CD4-positive, CD25-positive, alpha-beta regulatory T cell (primary cell): ENCODE measurements around the gene BMS1. TPM values are rescaled to one million over a fixed set of nuclear protein-coding genes. Genes with fewer than 3 reads are reported as not detected.
"Not testable (repeated sequence)": the region's sequence is repeated elsewhere in the genome, so short reads cannot be mapped to it uniquely, and the experiment has no call there.

Experiments used
- ATAC-seq, 2 donors: fragments of 150-1000 bp; cut with Tn5 transposase; one replicate each; pipeline ENCODE4 v1.10.0; 2021; ENCODE audit warnings: low read depth in 2 of 2, moderate number of reproducible peaks in 2 of 2, moderate library complexity in 1 of 2
- DNase-seq, 3 donors: peaks; one replicate each; pipeline versions ENCODE4 v3.0.0 to v3.0.0-alpha.2; 2012 to 2022; ENCODE audit warnings: mixed read lengths in 1 of 3
- H3K27ac ChIP-seq: one replicate; pipeline ENCODE4 v1.7.0; 2013; ENCODE audit warnings: mild to moderate bottlenecking, low read length; ENCODE audit not compliant: insufficient read depth, poor library complexity, severe bottlenecking
- H3K27me3 ChIP-seq: one replicate; pipeline ENCODE4 v1.7.0; 2013; ENCODE audit warnings: low read length; ENCODE audit not compliant: control insufficient read depth, insufficient read depth
- H3K36me3 ChIP-seq: one replicate; pipeline ENCODE4 v1.7.0; 2013; ENCODE audit warnings: mild to moderate bottlenecking, low read length, moderate library complexity; ENCODE audit not compliant: control insufficient read depth, insufficient read depth
- H3K4me1 ChIP-seq: 2 replicates; pipeline ENCODE4 v1.7.0; 2013; ENCODE audit warnings: mild to moderate bottlenecking, low read length; ENCODE audit not compliant: insufficient read depth, control insufficient read depth, poor library complexity, severe bottlenecking
- H3K4me3 ChIP-seq: one replicate; pipeline ENCODE4 v1.7.0; 2013; ENCODE audit warnings: low read depth, mild to moderate bottlenecking, low read length, moderate library complexity
- H3K9me3 ChIP-seq, 2 experiments: 1 replicate in 1 of 2; 2 replicates in 1 of 2; pipeline ENCODE4 v1.7.0; 2013; ENCODE audit warnings: low read length in 2 of 2, mild to moderate bottlenecking in 1 of 2, moderate library complexity in 1 of 2; ENCODE audit not compliant: control insufficient read depth in 2 of 2
- H3K27ac Mint-ChIP-seq, 3 donors: one replicate each; pipeline ENCODE4 v1.8.0; 2020 to 2022; ENCODE audit warnings: mild to moderate bottlenecking in 3 of 3, mixed read lengths in 3 of 3, moderate library complexity in 2 of 3
- H3K27me3 Mint-ChIP-seq: one replicate; pipeline ENCODE4 v1.8.0; 2022; ENCODE audit warnings: mild to moderate bottlenecking, mixed read lengths
- H3K36me3 Mint-ChIP-seq: one replicate; pipeline ENCODE4 v1.8.0; 2020; ENCODE audit warnings: mixed read lengths
- H3K4me1 Mint-ChIP-seq, 4 donors: one replicate each; pipeline ENCODE4 v1.8.0; 2020 to 2022; ENCODE audit warnings: mixed read lengths in 4 of 4, mild to moderate bottlenecking in 1 of 4
- H3K4me3 Mint-ChIP-seq, 4 donors: one replicate each; pipeline ENCODE4 v1.8.0; 2020 to 2022; ENCODE audit warnings: mild to moderate bottlenecking in 4 of 4, mixed read lengths in 4 of 4, moderate library complexity in 3 of 4
- H3K9me3 Mint-ChIP-seq, 7 donors: one replicate each; pipeline ENCODE4 v1.8.0; 2020 to 2022; ENCODE audit warnings: mixed read lengths in 7 of 7, mild to moderate bottlenecking in 3 of 7, moderate library complexity in 2 of 7
- polyA plus RNA-seq, 4 donors: library from polyadenylated mRNA; unstranded; fragments of 300-500 nt; fragmentation: Illumina TruSeq; gene quantifications; one replicate each; pipeline ENCODE4 v1.2.3, GENCODE V29; 2021
- total RNA-seq: library from RNA; stranded (reverse); gene quantifications from one replicate; pipeline ENCODE4 v1.2.3, GENCODE V29; 2022

Gene BMS1
- total and polyA plus RNA-seq, 5 donors from 2014 or later, result 8.6 to 11.7 (median 10.7) TPM

DNA sequence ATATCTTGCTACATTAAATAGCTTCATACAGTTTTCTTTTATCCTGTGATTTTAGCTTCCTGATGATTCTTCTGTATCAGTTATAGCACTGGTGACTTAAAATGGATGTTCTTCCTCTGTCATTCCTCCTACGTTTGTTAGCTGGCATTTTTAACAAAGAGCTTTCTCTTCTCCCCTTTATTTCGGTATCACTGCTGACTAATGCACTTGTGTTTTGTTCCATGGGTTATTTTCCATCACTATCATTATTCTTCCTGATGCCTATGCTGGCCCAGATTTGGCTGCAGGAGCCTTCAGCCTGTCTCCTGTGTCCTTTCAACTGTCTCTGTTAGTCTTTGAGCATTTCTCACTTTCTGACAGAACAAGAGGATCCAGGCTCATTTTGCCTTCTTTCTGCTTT lies 13.1 kb downstream of the BMS1 start:
- Mint-ChIP-seq H3K36me3 (peaks cover 88% of the 10 kb centered on the region), H3K9me3 (no peaks in the 10 kb centered on the region), H3K4me3 (peak overlapping the region in 1 of 4 donors; percentile 82), H3K27ac (no peak overlapping the region), H3K27me3 (no peaks in the 10 kb centered on the region), H3K4me1 (peaks cover 1 to 22% (median 7%) of the 10 kb centered on the region in 4 donors)
- peaks cover 94% of the 10 kb centered on the region for H3K36me3 ChIP-seq
- no peaks in the 10 kb centered on the region for H3K4me1 ChIP-seq
- ATAC-seq (no peak), DNase-seq (no peak)
- no peaks in the 10 kb centered on the region for H3K9me3 ChIP-seq
- no peaks in the 10 kb centered on the region for H3K27me3 ChIP-seq
- H3K4me3 ChIP-seq, result no peak overlapping the region
- H3K27ac ChIP-seq, result no peak overlapping the region

DNA sequence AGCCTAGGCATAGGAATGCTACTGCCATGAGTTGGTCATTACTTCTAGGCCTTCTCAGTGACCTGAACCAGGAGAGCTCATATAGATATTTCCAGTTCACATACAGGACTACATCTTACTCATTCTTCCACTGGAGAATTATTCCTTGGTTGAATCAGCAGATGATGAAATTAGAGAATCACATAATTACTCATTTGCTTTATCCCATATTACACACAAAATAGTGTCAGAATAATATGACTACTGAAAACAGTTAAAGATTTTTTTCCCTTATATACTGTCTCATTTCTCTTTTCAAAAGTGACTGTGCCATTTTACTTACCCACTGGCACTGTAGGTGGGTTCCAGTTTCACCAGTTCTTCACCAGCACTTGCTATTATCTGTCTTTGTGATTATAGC lies 18.5 kb downstream of the BMS1 start:
- Histone ChIP-seq H3K4me3 (no peak overlapping the region), H3K9me3 (no peaks in the 10 kb centered on the region), H3K27ac (no peak overlapping the region), H3K4me1 (no peaks in the 10 kb centered on the region), H3K27me3 (no peaks in the 10 kb centered on the region), H3K36me3 (peaks cover 88% of the 10 kb centered on the region)
- Mint-ChIP-seq H3K27me3 (no peaks in the 10 kb centered on the region), H3K27ac (no peak overlapping the region), H3K4me1 (peaks cover 3 to 24% (median 9%) of the 10 kb centered on the region in 4 donors), H3K9me3 (no peaks in the 10 kb centered on the region), H3K36me3 (peaks cover 63% of the 10 kb centered on the region), H3K4me3 (no peak overlapping the region)
- ATAC-seq (no peak), DNase-seq (no peak)

- H3K36me3 ChIP-seq, result peaks cover 80% of the 10 kb centered on the region
- no peak overlapping the region for H3K27ac ChIP-seq
- no peaks in the 10 kb centered on the region for H3K27me3 Mint-ChIP-seq
- no peak for ATAC-seq
- H3K9me3 ChIP-seq, result no peaks in the 10 kb centered on the region
- H3K27me3 ChIP-seq, result no peaks in the 10 kb centered on the region
- H3K4me1 ChIP-seq, result no peaks in the 10 kb centered on the region
- no peak overlapping the region for H3K4me3 ChIP-seq
- peaks cover 55% of the 10 kb centered on the region for H3K36me3 Mint-ChIP-seq
- DNase-seq, result no peak
- H3K27ac Mint-ChIP-seq, result peak overlapping the region in 1 of 3 donors; percentile 7
- H3K4me1 Mint-ChIP-seq, result peaks cover 3 to 20% (median 5%) of the 10 kb centered on the region in 4 donors
- no peaks in the 10 kb centered on the region for H3K9me3 Mint-ChIP-seq
- no peak overlapping the region for H3K4me3 Mint-ChIP-seq
Measured at GRCh38 chr10:42802876-42803275, 20.3 kb downstream of the BMS1 start.

DNA sequence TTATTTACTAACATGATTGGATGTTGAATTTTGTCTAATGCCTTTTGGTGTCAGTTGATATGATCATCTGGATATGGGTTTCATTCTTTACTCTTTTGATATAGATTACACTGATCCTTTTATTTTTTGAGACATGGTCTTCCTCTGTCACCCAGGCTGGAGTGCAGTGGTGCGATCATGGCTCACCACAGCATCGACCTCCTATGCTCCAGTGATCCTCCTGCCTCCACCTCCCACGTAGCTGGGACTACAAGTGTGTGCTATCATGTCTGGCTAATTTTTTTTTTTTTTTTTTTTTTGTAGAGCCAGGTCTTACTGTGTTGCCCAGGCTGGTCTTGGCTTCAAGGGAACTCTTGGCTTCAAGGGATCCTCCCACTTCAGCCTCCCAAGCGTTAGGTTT lies 27.1 kb downstream of the BMS1 start:
- Histone ChIP-seq H3K4me1 (no peaks in the 10 kb centered on the region), H3K27me3 (no peaks in the 10 kb centered on the region), H3K36me3 (peaks cover 65% of the 10 kb centered on the region), H3K27ac (no peak overlapping the region), H3K9me3 (no peaks in the 10 kb centered on the region), H3K4me3 (no peak overlapping the region)
- Mint-ChIP-seq H3K4me1 (peaks cover 23 to 31% (median 28%) of the 10 kb centered on the region in 4 donors), H3K36me3 (peaks cover 63% of the 10 kb centered on the region), H3K27ac (peak overlapping the region in 1 of 3 donors; percentile 20), H3K27me3 (no peaks in the 10 kb centered on the region), H3K4me3 (no peak overlapping the region), H3K9me3 (peaks cover 0 to 13% (median 1%) of the 10 kb centered on the region in 7 donors)
- no peak for DNase-seq
- ATAC-seq, result no peak

GRCh38 chr10:42812028-42812427 lies 29.4 kb downstream of the BMS1 start:
- DNase-seq (no peak), ATAC-seq (no peak)
- H3K36me3 ChIP-seq, result peaks cover 61% of the 10 kb centered on the region
- H3K27me3 Mint-ChIP-seq, result no peaks in the 10 kb centered on the region
- no peaks in the 10 kb centered on the region for H3K9me3 ChIP-seq
- no peaks in the 10 kb centered on the region for H3K27me3 ChIP-seq
- peaks cover 0 to 13% (median 4%) of the 10 kb centered on the region in 7 donors for H3K9me3 Mint-ChIP-seq
- H3K27ac ChIP-seq, result no peak overlapping the region
- no peak overlapping the region for H3K27ac Mint-ChIP-seq
- no peak overlapping the region for H3K4me3 ChIP-seq
- H3K4me1 ChIP-seq, result no peaks in the 10 kb centered on the region
- H3K4me1 Mint-ChIP-seq, result peaks cover 22 to 36% (median 28%) of the 10 kb centered on the region in 4 donors
- H3K36me3 Mint-ChIP-seq, result peaks cover 65% of the 10 kb centered on the region
- H3K4me3 Mint-ChIP-seq, result no peak overlapping the region

- H3K4me1 ChIP-seq, H3K27me3 Mint-ChIP-seq, H3K27ac Mint-ChIP-seq, DNase-seq, H3K27me3 ChIP-seq, ATAC-seq, H3K9me3 ChIP-seq, H3K4me3 ChIP-seq, H3K27ac ChIP-seq: not testable (repeated sequence)
- Mint-ChIP-seq H3K36me3 (peaks cover 68% of the 10 kb centered on the region), H3K4me1 (peaks cover 16 to 36% (median 21%) of the 10 kb centered on the region in 4 donors), H3K4me3 (peak overlapping the region in 1 of 4 donors; percentile 58), H3K9me3 (peaks cover 0 to 13% (median 4%) of the 10 kb centered on the region in 7 donors)
- peaks cover 64% of the 10 kb centered on the region for H3K36me3 ChIP-seq
Measured at GRCh38 chr10:42813989-42814687, 31.5 kb downstream of the BMS1 start.

GRCh38 chr10:42816334-42816733 lies 33.7 kb downstream of the BMS1 start:
- not testable (repeated sequence) for H3K4me1 ChIP-seq, H3K9me3 ChIP-seq, H3K27ac ChIP-seq, H3K4me3 Mint-ChIP-seq, H3K4me3 ChIP-seq, H3K27me3 Mint-ChIP-seq, DNase-seq, ATAC-seq, H3K27ac Mint-ChIP-seq, H3K27me3 ChIP-seq
- peaks cover 16 to 27% (median 22%) of the 10 kb centered on the region in 4 donors for H3K4me1 Mint-ChIP-seq
- H3K9me3 Mint-ChIP-seq, result peaks cover 0 to 13% (median 4%) of the 10 kb centered on the region in 7 donors
- H3K36me3 ChIP-seq, result peaks cover 65% of the 10 kb centered on the region
- H3K36me3 Mint-ChIP-seq, result peaks cover 70% of the 10 kb centered on the region

DNA sequence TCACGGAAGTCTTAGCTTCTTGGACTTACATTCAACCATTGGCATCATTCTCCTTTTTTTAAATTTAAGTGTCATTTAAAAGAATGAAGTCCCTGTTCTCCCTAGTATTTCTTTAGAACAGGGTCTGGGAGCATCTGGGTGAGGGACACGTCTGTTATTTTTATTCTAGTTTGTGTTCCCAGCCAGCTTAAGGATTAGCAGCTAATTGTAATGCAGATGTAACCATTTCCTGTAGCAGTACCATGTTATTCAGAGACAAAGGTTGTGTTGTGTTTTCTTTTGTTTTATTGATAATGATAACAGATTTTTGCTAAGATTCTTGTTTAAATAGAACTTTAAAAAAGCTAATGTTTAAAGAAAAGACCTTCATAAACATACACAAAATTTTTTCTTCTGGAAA lies 34.3 kb downstream of the BMS1 start:
- H3K9me3 Mint-ChIP-seq, result peaks cover 0 to 13% (median 4%) of the 10 kb centered on the region in 7 donors
- H3K27ac Mint-ChIP-seq, result no peak overlapping the region
- Histone ChIP-seq H3K9me3 (no peaks in the 10 kb centered on the region), H3K27ac (no peak overlapping the region), H3K36me3 (peaks cover 64% of the 10 kb centered on the region), H3K4me3 (no peak overlapping the region), H3K4me1 (no peaks in the 10 kb centered on the region), H3K27me3 (no peaks in the 10 kb centered on the region)
- no peak for DNase-seq
- H3K4me3 Mint-ChIP-seq, result no peak overlapping the region
- H3K36me3 Mint-ChIP-seq, result peaks cover 68% of the 10 kb centered on the region
- peaks cover 16 to 26% (median 21%) of the 10 kb centered on the region in 4 donors for H3K4me1 Mint-ChIP-seq
- no peaks in the 10 kb centered on the region for H3K27me3 Mint-ChIP-seq
- no peak for ATAC-seq
